ENCODE results near the gene NHLRC4.

The NHLRC4 gene

DNA sequence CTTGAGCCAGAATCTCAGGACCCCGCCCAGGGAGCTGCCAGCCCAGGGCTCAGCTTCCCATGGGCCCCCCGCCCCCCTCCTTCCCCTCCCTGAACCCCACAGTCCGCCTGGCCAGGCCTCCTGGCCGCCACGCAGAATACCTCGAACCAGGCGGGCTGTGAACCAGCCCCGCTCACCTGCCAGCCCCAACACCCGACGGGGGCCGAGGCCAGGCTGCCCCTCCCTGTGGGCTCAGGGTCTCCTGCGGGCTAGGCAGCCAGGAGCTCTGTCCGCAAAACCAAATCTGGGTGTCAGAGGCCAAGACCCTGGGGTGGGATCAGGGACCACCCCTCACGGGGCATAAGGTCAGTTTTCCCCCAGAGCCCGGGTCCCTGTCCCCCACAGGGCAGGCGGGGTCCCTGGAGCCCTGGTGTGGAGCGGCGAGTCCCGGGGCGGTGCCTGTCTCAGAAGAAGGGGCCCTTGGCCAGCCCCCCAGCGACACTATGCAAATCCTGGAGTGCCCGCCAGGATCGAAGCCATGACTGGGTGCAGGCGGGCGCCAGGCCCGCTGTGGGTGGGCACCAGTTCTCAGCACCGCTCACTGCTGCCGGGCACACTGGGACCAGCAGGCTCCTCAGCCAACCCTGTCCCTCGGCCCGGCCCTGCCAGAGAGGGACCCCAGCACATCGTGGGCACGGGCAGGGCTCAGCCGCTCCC, 13.1 kb upstream of the NHLRC4 start:
- no peak for DNase-seq (ENCODE audit: low read depth)

DNA sequence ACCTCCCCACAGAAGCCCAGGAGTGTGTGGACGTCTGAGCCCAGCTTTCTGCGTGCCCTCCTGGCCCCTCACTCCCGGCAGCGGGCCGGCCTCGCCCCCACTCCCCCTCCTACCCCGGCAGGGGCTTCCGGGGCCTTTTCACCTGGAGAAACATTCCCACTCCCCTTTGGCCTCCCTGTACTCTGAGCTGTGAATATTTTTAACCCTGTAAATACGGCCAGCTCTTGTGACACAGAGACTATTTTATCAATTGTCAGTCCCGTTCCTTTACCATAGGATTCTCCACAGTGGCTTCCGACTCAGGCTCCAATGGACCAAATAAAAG, 12.5 kb upstream of the NHLRC4 start:
- DNase-seq (ENCODE audit: low read depth): no peak

DNA sequence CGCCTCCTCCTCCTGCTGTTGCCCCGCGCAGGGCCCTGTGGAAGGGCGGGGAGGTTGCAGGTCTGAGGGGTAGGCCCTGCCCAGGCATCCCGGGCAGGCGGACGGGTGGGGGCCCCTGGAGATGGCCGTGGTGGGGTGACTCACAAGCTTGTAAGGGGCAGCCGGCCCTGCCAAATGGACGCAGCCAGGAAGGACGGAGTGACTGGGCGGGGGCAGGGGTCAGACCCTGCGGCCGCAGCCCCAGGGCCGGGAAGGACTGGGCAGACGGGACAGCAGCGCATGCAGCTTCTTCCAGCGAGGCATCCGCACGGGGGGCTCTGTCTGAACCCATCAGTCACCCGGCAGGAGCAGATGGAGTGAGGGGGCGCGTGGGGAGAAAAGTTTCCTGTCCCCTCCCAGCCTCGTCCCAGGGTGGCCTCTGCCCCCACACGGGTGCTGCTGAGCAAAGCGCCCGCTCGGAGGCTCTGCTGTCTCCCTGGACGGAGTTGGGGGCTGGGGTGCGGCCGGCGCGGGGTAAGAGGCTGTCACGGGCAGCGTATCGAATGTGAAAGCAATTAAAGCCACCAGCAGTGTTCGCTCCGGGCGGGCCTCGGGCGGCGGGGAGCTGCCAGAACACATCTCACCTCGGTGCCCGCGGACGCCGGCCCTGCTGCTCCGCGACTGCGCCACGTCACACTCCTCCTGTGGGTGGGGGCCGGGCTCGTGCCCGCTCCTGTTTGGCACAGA, 12.0 kb upstream of the NHLRC4 start:
- DNase-seq (ENCODE audit: low read depth): no peak

DNA sequence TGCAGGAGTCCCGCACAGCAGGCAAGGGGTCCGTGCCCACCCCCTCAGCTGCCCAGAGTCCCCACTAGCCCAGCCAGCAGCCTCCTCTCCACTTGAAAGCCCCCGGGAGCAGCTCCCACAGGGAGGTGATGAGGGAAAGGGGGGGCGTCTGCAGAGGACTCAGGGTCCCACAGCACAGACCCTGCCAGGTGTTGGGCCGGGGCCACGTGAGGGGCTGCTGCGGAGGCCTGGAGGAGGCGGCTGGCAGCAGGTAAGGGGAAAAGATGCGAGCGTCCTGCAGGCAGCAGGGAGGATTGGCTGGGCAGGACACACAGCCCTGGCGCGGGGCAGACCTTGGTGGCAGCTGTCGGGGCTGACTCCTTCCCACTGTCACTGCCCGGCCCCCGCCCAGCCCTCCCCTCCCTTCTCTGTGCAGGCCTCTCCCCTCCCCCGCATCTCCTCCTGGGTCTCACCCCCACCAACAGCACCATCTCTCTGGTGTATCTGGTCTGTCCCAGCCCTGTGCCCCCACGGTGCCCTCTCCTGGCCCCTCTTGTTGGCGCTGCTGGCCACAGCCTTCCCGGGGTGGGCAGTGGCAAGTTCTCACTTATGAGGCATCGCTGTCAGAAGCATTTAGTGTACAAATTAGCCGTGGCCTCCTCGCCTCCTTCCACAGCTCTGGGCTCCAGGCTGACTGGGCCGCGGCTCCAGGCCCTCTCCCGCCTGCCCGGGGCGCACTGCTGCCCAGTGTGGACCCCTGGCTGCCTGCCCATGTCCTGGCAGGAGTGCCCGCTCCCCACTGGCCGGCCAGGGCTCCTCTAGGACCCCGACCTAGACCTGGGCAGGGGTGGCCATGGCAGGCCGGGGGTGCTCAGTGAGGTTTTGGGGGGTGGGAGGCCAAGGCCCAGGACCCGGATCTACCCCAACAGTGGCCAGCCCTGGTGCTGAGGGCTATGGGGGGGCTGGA, 11.0 kb upstream of the NHLRC4 start:
- DNase-seq (ENCODE audit: low read depth): no peak

DNA sequence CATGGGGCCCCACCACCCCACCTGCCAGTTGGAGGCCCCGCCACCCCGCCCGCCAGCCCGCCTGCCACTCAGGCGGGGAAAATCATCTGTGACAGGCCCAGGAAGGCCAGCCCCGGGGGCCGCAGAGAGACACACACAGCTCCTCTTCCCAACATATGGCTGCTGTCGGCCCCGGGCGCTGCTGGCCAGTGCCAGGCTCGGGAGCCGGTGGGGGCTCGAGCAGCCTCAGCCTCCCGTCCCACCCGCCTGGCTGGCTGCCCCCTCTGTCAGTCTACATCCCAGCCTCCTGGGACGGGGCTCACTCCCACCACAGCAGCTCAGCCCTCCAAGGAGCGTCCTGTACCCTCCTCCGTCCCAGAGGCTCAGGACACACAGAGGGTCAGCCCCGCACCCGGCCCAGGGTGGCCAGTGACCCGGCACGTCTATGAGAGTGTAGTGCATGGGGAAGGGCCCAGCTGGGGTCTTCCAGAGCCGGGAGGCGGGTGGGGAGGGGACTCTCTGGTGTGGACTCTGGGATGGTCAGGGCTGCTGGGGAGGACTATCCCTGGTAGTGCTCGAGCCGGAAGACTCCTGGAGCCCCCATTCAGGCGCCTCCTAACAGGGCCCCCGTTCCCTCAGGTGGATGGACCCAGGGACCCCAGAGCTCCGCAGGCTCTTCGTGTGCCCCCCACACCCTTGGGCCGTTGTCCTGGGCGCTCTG, 10.2 kb upstream of the NHLRC4 start:
- no peak for DNase-seq (ENCODE audit: low read depth)

DNA sequence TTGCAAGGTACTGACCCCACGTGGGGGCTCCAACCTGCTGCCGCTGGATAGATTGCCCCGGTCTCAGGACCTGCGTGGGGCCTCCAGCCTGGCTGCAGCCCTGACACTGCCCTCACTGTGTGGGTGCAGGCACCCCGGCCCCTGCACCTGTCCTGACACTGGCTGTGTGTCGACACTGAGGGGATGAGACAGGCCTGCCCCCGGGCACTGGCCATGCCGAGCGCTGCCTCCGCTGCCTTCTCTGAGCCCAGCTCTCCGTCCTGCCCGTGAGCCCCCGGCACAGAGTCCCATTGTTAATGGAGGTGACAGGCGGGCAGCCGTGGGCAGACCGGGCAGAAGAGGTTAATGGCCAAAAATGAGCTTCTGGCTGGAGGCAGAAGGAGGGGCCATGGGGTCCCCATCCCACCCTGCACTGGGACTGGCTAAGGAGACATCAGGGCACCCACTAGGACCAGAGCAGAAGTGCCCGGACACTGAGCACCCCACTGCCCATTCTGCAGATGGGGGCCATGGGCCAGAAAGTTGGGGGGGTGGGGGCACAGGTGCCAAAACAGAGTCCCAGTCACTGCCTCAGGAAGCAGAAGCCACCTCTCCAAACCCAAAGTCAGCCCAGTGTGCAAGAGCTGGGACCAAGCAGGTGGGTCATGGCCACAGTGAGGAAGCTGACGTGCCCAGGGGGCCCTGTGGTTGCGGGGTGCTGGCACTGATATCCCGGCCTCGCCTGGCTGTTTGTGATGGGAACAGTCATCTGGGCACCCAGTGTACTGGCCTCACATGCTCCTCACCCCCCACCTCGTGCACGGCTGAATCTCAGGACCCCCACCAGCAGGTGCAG, 9.1 kb upstream of the NHLRC4 start:
- DNase-seq (ENCODE audit: low read depth): no peak

DNA sequence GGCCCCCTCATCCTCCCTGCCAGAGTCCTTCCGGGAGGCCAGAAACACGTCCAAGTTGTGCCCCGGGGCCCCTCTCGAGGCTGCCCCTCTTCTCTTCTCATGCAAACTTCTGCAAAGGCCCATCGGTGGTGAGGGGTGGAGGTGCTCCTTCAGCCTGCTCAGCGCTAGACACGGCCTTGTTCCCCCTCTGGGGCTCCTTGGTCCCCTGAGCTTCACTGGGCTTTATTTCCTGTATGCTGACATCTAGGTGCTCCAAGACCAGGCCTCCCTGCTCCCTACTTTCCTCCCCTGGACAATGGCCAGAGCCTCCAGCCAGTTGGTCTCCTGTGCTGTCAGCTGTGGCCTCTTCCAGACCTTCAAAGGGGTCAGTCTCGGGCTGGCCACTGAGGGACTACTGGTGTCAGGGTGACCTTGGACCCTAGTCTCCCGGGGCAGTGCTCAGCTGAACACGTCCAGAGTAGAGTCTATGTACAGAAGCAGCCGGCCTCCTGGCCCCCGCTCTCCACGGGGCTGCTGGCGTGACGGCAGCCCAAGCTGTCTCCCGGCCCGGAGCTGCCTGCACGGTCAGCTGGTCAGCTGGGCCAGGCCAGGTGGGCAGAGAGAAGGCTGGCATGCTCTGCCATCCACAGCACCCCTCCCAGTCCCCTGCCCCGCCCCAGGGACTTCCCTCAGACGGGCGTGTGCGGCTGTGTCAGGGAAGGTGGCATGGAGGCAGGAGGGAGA, 8.3 kb upstream of the NHLRC4 start:
- no peak for DNase-seq (ENCODE audit: low read depth)

DNA sequence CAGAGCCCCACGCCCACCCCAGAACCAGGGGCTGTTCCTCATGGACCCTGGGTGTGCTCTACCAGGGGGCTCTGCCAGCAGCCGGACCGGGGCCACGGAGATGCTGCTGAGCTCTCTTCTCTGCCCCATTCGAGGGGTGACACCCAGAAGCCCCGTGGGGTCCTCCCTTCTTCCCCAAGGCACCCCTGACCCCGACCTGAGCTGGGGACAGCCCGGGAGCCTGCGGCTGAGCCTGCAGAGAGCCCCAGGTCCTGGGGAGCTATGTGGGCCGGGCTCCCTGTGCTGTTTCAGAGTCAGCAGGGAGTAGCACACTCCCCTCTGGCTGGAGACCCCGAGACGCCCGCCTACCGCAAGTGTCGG, 7.8 kb upstream of the NHLRC4 start:
- no peak for DNase-seq (ENCODE audit: low read depth)

DNA sequence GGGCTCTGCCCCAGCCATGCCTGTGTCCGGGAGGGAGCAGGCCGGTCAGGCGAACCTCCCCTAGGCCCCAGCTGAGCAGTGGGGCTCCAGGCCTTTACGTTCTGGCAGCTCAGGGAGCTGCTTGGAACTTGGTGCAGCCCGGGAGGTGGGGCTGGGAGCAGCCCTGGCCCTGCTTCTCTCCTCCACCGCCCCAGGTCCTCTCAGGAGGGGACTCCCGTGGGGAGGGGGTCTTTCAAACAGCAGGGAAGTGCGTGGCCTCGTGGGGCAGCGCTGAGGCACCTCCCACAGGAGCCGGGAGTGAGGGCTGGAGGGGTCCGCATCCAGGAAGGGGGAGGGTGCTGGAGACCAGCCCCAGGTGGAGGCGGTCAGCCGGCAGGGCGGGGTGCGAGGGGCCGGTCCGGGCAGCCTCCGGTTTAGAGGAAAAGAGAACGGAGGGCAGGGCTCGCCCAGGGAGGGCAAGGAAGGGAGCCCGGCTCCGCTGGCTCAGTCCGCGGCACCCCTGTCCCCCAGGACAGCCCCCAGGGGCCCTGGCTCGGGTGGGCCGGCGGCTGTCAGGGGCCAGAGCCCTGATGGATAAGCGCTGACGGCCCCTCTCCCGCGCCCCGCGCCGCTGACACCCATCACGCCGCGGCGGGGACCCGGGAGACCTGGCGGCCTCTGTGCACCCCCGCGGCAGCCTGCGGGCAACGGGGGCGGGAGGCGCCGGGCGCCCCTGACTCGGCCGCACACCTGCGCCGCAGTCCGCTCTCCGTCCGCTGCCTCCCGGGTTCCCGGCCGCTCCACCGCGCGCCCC, 7.2 kb upstream of the NHLRC4 start:
- no peak for DNase-seq (ENCODE audit: low read depth)

DNA sequence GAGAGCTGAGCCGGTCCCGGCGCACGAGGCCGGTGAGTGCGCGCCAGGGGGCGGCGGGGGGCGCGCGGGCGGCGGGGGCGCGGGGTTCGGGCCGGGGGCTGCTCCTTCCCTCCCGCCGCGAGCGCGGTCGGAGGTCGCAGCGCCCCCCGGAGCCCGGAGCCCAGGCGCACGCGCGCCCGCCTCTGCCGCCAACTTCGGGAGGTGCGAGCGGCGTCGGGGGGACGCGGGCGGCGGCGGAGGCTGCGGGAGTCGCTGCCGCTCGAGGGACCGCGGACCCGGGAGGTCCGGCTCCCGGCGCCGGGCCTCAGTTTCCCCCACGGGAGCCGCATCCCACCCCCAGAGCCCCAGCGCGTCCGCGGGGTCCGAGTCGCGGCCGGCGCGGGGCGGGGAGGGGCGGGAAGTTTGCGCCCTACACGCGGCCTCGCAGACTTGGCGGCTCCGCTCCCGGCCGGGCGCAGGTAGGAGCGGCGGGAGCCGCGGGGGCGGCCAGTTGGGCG, 6.6 kb upstream of the NHLRC4 start, which contains the start of gene PRR35:
TSS of gene PRR35 (plus strand) at position 191 of the 497 bp plus-strand sequence. CDS start 2,901 bp downstream, outside the sequence.
- DNase-seq (ENCODE audit: low read depth): no peak

DNA sequence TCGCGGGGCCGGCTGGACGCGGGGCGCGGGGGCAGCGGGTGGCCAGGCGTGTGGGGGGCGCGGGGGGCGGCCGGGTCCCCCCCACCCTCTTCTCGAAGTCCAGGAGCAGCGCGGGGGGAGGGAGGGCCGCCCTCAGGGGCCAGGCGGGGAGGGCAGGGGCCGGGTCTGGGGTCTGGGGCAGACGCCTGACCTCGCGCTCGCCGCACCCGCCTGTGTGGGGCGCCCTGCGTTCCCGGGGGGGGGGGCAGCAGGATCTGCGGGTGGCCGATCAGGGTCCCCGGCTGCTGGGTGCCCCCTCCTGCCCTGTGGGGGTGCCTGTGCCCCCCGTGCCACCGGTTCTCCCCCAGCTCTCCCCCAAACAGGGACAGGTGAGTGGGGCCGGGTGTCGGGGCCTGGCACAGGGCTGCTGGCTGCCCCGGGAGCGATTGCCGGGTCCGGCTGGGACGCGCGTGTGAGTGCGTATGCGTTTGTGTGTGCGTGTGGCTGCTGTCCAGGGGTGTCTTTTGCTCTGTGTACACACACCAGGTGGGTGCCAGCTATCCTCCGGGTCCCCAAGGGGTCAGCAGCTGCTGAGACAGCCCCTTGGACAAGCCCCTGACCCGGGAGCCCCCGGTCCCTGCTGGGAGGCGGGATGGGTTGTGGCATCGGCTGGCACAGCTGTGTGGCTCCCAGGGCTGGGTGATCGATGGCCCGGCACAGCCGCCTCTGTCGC, 5.9 kb upstream of the NHLRC4 start:
- no peak for DNase-seq (ENCODE audit: low read depth)

DNA sequence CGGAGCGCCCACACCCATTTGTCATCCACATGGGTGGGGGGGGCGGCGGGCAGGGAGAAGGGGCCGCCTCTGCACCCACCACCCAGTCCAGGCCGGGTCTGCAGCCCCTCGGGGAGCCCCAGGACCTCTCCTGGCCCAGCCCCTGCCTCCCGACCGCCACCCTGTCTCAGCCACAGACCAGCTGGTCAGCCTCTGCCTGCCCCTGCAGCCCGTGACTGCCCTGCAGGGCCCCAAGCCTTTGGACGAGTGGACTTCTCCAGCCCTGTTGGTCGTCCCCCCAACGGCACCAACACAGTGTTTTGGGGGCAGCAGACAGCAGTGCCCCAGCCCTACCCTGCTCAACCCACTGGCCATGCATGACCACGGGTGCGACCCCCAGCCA, 5.4 kb upstream of the NHLRC4 start:
- DNase-seq (ENCODE audit: low read depth): no peak

DNA sequence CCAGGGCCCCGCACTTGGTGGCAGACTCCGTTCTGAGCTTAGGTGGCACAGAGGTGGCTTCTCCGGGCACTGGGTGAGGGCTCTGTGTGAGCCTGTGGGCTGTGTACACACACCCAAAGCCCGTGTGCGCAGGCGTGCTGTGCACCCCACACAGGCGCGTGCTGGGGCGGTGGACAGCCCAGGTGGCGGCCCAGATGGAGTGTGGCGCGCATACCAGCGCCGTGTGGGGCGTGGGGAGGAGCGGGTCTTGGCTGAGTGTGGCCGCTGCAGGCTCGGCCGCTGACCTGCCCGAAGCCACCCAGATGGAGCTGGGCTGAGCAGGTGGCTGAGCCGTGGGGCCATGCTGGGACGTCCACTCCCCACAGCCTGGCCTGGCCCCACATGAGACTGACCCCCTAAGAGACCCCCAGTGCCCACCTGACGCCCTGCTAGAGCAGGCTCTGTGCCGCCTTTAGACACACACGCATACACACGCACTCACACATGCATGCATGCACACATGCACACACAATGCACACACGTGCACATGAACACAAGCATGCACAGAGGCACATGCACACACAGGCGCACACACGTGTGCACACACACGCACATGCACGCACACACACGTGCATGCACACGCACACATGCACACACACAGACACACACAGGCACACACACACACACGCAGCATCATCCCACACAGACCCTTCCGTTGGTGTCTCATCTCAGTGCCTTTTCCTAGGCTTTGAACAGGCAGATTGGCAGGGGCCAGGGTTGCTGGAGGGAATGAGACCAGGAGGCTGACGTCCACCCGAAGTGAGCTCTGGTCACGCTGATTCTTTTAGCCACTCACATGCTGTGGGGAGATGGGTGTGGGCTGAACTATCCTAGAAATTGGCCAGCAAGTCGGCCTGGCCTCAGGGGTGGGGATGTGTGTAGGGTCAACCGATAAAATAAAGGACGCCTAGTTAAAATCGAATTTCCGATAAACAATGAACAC, 4.6 kb upstream of the NHLRC4 start:
- DNase-seq (ENCODE audit: low read depth): no peak

DNA sequence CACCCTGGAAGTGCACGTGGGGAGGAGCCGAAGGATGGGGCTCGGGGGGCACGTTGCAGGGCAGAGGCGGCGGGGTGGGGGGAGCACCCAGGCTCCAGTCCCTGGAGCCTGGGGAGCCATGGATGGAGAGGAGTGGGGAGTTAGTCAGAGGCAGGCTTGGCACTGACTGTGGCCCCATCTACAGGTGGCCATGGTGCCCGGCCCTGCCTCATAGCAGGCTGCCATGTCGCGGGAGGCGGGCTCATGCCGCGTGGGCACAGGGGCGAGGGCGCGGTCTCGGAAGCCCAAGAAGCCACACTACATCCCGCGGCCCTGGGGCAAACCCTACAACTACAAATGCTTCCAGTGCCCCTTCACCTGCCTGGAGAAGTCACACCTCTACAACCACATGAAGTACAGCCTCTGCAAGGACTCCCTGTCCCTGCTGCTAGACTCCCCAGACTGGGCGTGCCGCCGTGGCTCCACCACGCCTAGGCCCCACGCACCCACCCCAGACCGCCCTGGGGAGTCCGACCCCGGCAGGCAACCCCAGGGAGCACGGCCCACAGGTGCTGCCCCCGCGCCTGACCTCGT, 3.6 kb upstream of the NHLRC4 start:
- DNase-seq (ENCODE audit: low read depth): no peak

DNA sequence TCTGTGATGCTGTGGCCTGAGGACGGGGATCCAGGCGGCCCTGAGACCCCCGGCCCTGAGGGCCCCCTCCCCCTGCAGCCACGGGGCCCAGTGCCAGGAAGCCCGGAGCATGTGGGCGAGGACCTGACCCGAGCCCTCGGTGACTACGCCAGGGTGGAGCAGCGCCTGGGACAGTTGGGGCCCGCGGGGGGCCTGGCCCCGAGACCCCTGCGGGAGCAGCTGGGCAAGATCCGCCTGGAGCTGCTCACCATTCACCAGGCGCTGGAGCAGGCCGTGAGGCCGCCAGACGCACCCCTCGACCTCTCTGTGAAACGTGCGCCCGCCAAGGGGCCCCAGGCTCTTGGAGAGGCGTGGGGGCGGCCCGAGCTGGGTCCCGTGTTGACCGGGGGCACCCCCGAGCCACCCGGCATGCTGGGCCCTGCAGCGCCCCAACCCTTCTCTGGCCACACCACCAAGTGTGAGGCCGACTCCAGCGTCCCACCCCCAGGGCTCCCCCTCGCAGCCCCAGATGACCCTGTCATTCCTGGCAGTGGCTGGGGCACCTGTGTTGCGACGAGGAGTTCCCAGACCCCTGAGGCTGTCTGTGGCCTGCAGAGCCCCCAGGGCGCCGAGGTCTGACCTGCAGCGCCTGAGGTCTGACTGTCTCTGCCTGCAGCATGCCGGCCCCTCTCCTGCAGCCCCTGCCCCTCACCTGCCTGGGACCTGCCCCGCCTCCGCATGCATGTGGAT, 2.0 kb upstream of the NHLRC4 start:
- no peak for DNase-seq (ENCODE audit: low read depth)

DNA sequence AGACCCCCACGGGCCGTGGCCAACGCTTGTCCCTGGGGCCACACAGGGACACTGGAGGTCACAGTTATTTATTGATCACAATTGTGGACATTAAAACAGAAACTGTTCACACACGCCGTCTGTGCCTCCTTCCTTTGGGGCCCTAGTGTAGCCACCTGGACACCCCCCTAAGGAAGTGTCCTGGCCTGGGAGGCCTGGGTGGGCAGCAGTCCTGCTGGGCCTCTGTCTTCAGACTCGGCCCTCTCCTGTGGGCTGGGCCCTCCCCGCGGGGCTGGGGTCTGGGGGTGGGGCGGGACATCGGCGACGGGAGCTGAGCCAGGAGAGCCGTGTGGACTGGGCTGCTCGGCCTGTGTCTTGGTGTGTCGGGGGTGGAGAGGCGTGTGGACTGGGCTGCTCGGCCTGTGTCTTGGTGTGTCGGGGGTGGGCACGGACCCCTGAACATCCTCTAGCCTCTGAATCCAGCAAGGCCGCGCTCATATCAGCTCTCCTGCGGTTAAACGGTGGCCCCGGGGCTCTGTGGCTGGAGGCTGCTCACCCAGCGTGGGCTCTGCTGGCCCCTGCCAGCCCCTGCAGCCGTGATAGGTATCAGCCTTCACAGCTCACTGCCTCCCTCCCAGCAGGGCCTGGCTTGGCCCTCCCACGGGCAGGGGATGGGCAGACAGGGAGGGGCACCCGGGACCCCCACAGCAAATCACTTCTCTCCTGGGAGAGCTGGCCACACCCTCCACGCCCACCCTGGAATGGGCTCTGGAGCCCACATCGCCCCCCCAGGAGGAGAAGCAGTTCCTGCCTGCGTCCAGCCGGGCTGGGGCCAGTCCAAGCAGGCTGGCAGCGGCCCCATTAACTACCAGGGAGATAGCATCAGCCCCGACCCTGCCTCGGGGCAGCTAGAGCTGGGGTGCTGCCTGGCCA, 1.1 kb upstream of the NHLRC4 start:
- DNase-seq (ENCODE audit: low read depth): no peak

Measured in activated T-cell treated with anti-CD3 and anti-CD28 coated beads for 24 hours (primary cell).